Spleen (tissue), 11 donors: ENCODE data around the gene DRD3. TPM values are rescaled to one million over a fixed set of nuclear protein-coding genes. Genes with fewer than 3 reads are reported as not detected.

Source experiments
- DNase-seq: peaks from one replicate; pipeline ENCODE4 v3.0.0-alpha.2; 2020
- H3K27ac ChIP-seq, 8 donors: fragments of 200-600 bp; sonication (generic) in 7 of 8; 1 replicate in 4 of 8; 2 replicates in 4 of 8; pipeline versions ENCODE4 v1.5.0 to v1.8.0; 2016 to 2021; ENCODE audit warnings: inconsistent platforms in 4 of 8, mild to moderate bottlenecking in 4 of 8, moderate library complexity in 1 of 8
- H3K27me3 ChIP-seq, 7 donors: fragments of 200-600 bp; sonication (generic) in 6 of 7; replicated peaks in 1 of 7; 1 replicate in 4 of 7; 2 replicates in 3 of 7; pipeline versions ENCODE4 v1.5.0 to v1.8.0; 2016 to 2021; ENCODE audit warnings: inconsistent platforms in 3 of 7, mild to moderate bottlenecking in 1 of 7
- H3K36me3 ChIP-seq, 6 donors: fragments of 200-600 bp; sonication (generic) in 5 of 6; 1 replicate in 4 of 6; 2 replicates in 2 of 6; pipeline versions ENCODE4 v1.5.0 to v1.8.0; 2016 to 2021; ENCODE audit warnings: inconsistent platforms in 2 of 6
- H3K4me1 ChIP-seq, 6 donors: fragments of 200-600 bp; sonication (generic) in 5 of 6; 1 replicate in 3 of 6; 2 replicates in 3 of 6; pipeline versions ENCODE4 v1.5.0 to v1.8.0; 2016 to 2021; ENCODE audit warnings: inconsistent platforms in 3 of 6
- H3K4me3 ChIP-seq, 8 donors: fragments of 200-600 bp; sonication (generic) in 7 of 8; 1 replicate in 4 of 8; 2 replicates in 4 of 8; pipeline versions ENCODE4 v1.5.0 to v1.8.0; 2016 to 2021; ENCODE audit warnings: inconsistent platforms in 4 of 8, mild to moderate bottlenecking in 4 of 8, moderate library complexity in 2 of 8
- H3K9me3 ChIP-seq, 8 donors: fragments of 200-600 bp; sonication (generic) in 7 of 8; 1 replicate in 4 of 8; 2 replicates in 4 of 8; pipeline versions ENCODE4 v1.5.0 to v1.8.0; 2016 to 2021; ENCODE audit warnings: inconsistent platforms in 4 of 8
- POLR2A ChIP-seq, 3 donors: fragments of 450-650 bp; IDR thresholded peaks; one replicate each; pipeline ENCODE4 v1.5.1; 2017; ENCODE audit warnings: antibody characterized with exemption in 3 of 3, mild to moderate bottlenecking in 1 of 3
- POLR2AphosphoS5 ChIP-seq, 3 donors: sonication (generic); formaldehyde crosslinking; IDR thresholded peaks; one replicate each; pipeline ENCODE4 v1.5.1; 2017; ENCODE audit warnings: antibody characterized with exemption in 3 of 3
- WGBS, 5 donors: extraction: QIAGEN DNeasy Blood & Tissue Kit in 3 of 5; methylation state at CpG; one replicate each; pipeline versions ENCODE4 v1.1.5 to v1.1.7; 2013 to 2018; 5-methylcytosine and 5-hydroxymethylcytosine counted together
- intact Hi-C: fragments of 100-400 bp; cut with DNase I; formaldehyde crosslinking; loops from one replicate; pipeline ENCODE4 v1.15.0; 2023; ENCODE audit warnings: low total_unique reads
- polyA plus RNA-seq, 3 donors: library from polyadenylated mRNA; stranded (reverse); fragments of 200-250 nt; gene quantifications; one replicate each; pipeline ENCODE4 v1.2.1, GENCODE V29; 2013
- total RNA-seq, 7 donors: library from RNA; depleted of rRNA in 3 of 7; stranded (reverse); fragments of >200 nt in 3 of 7; fragmentation: NEBNext Ultra II Directional in 4 of 7; extraction: Animal tissue kit (Norgen Biotek cat#: 25700) in 4 of 7; gene quantifications; one replicate each; pipeline versions ENCODE4 v1.1.0 to v1.2.1, GENCODE V29; 2016 to 2021
- TF ChIP-seq, protein P1 (sequence below), 11 experiments: fragments of 200-600 bp in 7 of 11; fragments of 450-650 bp in 4 of 11; sonication (generic) in 4 of 11; IDR thresholded peaks in 8 of 11; conservative IDR thresholded peaks in 3 of 11; 1 replicate in 7 of 11; 2 replicates in 4 of 11; pipeline versions ENCODE4 v1.4.0 to v1.8.0; 2016 to 2021; ENCODE audit warnings: antibody characterized with exemption in 11 of 11, inconsistent platforms in 4 of 11, mild to moderate bottlenecking in 1 of 11
- donor health status: healthy with polysubstance abuse.
- donor health status: DM: no; HTN: no; CAD: no; lungs with moderate emphysema.
- donor health status: DM: no; HTN: no; CAD: no.
- donor health status: Bipolar disorder and iron deficiency.
- donor health status: healthy.
- donor health status: DM: no; HTN: no; CAD: no.
- donor health status: DM: yes; HTN: yes; CAD: no.

Gene DRD3
- total and polyA plus RNA-seq, 10 donors = 0.30 TPM; not detected in 9

DNA sequence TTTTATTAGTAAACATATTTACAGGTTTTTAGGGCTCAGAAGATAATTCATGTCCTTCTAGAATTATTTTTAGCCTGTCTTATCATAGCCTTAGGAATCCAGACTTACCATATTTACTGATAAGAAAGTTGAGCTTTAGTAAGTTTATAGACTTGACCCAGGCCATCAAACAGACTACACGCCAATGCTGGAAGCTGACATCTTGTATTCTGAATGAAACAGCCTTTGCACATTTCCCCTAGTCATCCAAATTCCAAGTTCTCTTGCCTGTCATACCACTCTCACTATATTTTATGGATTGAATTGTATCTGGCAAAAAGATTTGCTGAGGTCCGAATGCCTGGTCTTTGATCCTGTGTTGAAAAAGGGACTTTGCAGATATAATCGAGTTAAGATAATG lies 58.6 kb downstream of the DRD3 start:
- no peak overlapping the region for H3K27ac ChIP-seq
- no peak for TF ChIP-seq POLR2A (IDR thresholded peaks at IDR 0.05)
- TF ChIP-seq POLR2AphosphoS5 (IDR thresholded peaks at IDR 0.05) = no peak
- TF ChIP-seq, protein P1, sequence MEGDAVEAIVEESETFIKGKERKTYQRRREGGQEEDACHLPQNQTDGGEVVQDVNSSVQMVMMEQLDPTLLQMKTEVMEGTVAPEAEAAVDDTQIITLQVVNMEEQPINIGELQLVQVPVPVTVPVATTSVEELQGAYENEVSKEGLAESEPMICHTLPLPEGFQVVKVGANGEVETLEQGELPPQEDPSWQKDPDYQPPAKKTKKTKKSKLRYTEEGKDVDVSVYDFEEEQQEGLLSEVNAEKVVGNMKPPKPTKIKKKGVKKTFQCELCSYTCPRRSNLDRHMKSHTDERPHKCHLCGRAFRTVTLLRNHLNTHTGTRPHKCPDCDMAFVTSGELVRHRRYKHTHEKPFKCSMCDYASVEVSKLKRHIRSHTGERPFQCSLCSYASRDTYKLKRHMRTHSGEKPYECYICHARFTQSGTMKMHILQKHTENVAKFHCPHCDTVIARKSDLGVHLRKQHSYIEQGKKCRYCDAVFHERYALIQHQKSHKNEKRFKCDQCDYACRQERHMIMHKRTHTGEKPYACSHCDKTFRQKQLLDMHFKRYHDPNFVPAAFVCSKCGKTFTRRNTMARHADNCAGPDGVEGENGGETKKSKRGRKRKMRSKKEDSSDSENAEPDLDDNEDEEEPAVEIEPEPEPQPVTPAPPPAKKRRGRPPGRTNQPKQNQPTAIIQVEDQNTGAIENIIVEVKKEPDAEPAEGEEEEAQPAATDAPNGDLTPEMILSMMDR (IDR thresholded peaks at IDR 0.05 in 8 of 11, conservative IDR thresholded peaks at IDR 0.05 in 3 of 11) = no peak
- intact Hi-C loops = no loop called here
- no peak overlapping the region for H3K4me3 ChIP-seq
- H3K27me3 ChIP-seq = no peaks in the 10 kb centered on the region
- H3K4me1 ChIP-seq = peaks cover 0 to 12% (median 6%) of the 10 kb centered on the region in 6 donors
- H3K9me3 ChIP-seq = no peaks in the 10 kb centered on the region
- no peak for DNase-seq
- H3K36me3 ChIP-seq = no peaks in the 10 kb centered on the region
- 86 to 95% (median 92%) methylated on average over 3 of the region's 3 CpGs for WGBS, 5 donors

DNA sequence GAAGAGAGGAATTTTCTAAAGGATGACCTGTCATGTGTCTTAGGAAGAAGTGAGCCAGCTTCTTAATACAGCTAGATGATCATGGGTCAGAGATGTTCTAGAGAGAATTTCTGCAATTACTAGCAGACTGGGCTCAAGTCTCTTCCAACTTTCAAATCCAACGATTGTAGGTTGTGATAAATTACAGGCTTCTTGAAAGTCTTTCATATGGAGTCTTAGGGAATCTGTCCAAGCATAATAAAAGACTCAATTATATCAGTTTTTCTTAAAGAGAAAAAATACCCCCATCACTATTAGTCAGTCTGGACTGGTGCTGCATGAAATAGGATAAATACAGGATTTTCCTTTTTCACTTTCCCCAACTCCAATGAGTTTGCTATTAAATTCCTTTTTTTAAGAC lies 59.1 kb downstream of the DRD3 start:
- Histone ChIP-seq H3K27ac (no peak overlapping the region), H3K27me3 (no peaks in the 10 kb centered on the region), H3K9me3 (no peaks in the 10 kb centered on the region), H3K36me3 (no peaks in the 10 kb centered on the region), H3K4me3 (no peak overlapping the region), H3K4me1 (peaks cover 0 to 12% (median 6%) of the 10 kb centered on the region in 6 donors)
- TF ChIP-seq, protein P1 (IDR thresholded peaks at IDR 0.05 in 8 of 11, conservative IDR thresholded peaks at IDR 0.05 in 3 of 11) = no peak
- no peak for TF ChIP-seq POLR2AphosphoS5 (IDR thresholded peaks at IDR 0.05)
- TF ChIP-seq POLR2A (IDR thresholded peaks at IDR 0.05) = no peak
- WGBS, 5 donors = 77 to 93% (median 81%) methylated on average over 1 of the region's 1 CpG
- intact Hi-C loops = no loop called here
- DNase-seq = no peak

DNA sequence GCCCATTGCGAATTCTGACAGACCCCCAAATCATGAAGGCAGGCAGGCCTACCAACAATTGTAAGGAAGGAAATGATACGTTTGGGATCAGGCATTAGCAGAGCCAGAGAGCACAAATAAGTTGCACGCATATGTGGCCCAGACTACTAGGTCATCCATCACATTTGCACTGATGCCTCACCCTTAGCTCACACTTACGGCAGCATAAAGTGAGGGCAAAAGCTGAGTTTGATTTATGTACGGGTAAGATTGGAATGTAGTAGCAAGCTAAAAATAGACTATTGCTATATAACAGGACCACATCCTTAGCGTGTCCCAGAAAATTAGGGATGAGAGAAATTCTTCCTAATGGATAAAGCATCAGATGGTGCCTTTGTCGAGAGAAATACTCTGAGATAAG lies 63.7 kb downstream of the DRD3 start:
- H3K27me3 ChIP-seq = no peaks in the 10 kb centered on the region
- DNase-seq = no peak
- WGBS, 5 donors = 80 to 93% (median 88%) methylated on average over 7 of the region's 7 CpGs
- H3K9me3 ChIP-seq = no peaks in the 10 kb centered on the region
- TF ChIP-seq, protein P1 (IDR thresholded peaks at IDR 0.05 in 8 of 11, conservative IDR thresholded peaks at IDR 0.05 in 3 of 11) = no peak
- TF ChIP-seq POLR2A (IDR thresholded peaks at IDR 0.05) (no peak), POLR2AphosphoS5 (IDR thresholded peaks at IDR 0.05) (no peak)
- H3K4me1 ChIP-seq = peaks cover 0 to 8% (median 2%) of the 10 kb centered on the region in 6 donors
- no peak overlapping the region for H3K27ac ChIP-seq
- no peak overlapping the region for H3K4me3 ChIP-seq
- intact Hi-C loops = no loop called here
- H3K36me3 ChIP-seq = no peaks in the 10 kb centered on the region

DNA sequence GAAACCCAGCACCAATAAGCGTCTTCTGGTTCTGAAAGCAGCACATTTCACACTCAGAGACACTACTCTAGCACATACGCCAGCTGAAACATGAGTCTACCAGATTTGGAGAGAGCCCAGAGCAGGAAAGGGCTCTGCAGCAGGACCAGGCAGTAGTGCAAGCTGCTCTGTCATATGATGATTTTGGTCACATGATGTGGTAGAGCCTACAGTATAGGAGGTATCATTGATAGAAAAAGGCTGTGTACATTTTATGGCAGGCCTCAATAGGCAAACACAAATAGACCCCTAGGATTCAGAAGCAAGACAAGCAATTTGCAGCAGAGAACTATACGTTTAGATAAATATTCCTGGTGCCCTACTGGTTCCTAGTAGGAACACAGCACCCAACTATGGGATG lies 64.1 kb downstream of the DRD3 start:
- intact Hi-C loops = no loop called here
- no peak overlapping the region for H3K4me3 ChIP-seq
- no peak for TF ChIP-seq POLR2A (IDR thresholded peaks at IDR 0.05)
- TF ChIP-seq, protein P1 (IDR thresholded peaks at IDR 0.05 in 8 of 11, conservative IDR thresholded peaks at IDR 0.05 in 3 of 11) = no peak
- no peak for TF ChIP-seq POLR2AphosphoS5 (IDR thresholded peaks at IDR 0.05)
- no peaks in the 10 kb centered on the region for H3K36me3 ChIP-seq
- H3K9me3 ChIP-seq = no peaks in the 10 kb centered on the region
- WGBS, 5 donors = 93 to 100% (median 95%) methylated on average over 3 of the region's 3 CpGs
- H3K27me3 ChIP-seq = no peaks in the 10 kb centered on the region
- DNase-seq = no peak
- no peak overlapping the region for H3K27ac ChIP-seq
- H3K4me1 ChIP-seq = peaks cover 0 to 13% (median 2%) of the 10 kb centered on the region in 6 donors
